ENCODE measurements around the gene CARD18. TPM values are rescaled to one million over a fixed set of nuclear protein-coding genes. Genes with fewer than 3 reads are reported as not detected.

Gene CARD18
- total RNA-seq, 1 experiment from 2014 or later = not detected

DNA sequence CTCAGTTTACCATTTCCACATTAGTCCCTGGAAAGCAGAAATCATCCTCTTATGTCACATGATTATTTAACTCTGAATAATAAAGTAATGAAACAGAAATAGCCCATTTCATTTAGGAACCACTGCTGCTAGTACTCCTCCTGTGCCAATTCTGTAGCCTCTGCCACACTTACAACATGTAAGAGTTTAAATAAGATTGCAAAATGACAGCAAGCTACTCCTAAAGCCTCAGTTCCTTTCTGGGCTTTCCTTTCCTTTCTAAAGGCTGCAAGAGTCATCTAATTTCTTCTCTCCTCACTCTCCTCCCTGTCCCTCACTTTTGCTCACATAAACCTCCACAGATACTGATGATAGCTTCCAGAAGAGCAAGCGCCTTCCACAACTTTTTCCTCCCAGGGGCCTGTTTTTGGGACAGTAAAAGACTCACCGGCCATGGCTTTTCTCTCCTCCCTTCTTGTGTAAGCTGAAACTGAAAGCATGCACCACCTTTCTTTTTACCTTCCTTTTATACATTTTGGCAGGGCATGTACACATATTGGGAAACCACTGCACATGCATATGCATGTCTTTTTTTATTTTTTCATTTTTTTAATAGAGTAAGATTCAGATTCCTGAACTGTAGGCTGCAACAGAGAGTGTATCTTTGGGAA lies 38.5 kb downstream of the CARD18 start:
- Mint-ChIP-seq H3K4me3 (no peak overlapping the region), H3K36me3 (peaks cover 15% of the 10 kb centered on the region), H3K27me3 (ENCODE audit: low read depth) (no peaks in the 10 kb centered on the region), H3K27ac (no peak overlapping the region), H3K4me1 (peaks cover 27% of the 10 kb centered on the region), H3K9me3 (peaks cover 22% of the 10 kb centered on the region)
- ATAC-seq (no peak), DNase-seq (ENCODE audit: low spot score) (no peak)
- TF ChIP-seq JUN (CRISPR knock-in tag; IDR thresholded peaks at IDR 0.05) = no peak
- TF ChIP-seq NFYB (CRISPR knock-in tag; conservative IDR thresholded peaks at IDR 0.05; ENCODE audit: low read depth) = no peak
- no peak for TF ChIP-seq HMGA2 (CRISPR knock-in tag; IDR thresholded peaks at IDR 0.05)
- TF ChIP-seq, protein P1, sequence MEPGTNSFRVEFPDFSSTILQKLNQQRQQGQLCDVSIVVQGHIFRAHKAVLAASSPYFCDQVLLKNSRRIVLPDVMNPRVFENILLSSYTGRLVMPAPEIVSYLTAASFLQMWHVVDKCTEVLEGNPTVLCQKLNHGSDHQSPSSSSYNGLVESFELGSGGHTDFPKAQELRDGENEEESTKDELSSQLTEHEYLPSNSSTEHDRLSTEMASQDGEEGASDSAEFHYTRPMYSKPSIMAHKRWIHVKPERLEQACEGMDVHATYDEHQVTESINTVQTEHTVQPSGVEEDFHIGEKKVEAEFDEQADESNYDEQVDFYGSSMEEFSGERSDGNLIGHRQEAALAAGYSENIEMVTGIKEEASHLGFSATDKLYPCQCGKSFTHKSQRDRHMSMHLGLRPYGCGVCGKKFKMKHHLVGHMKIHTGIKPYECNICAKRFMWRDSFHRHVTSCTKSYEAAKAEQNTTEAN (CRISPR knock-in tag; IDR thresholded peaks at IDR 0.05) = no peak
- TF ChIP-seq ZNF423 (CRISPR knock-in tag; IDR thresholded peaks at IDR 0.05) = no peak
- TF ChIP-seq, protein P2, sequence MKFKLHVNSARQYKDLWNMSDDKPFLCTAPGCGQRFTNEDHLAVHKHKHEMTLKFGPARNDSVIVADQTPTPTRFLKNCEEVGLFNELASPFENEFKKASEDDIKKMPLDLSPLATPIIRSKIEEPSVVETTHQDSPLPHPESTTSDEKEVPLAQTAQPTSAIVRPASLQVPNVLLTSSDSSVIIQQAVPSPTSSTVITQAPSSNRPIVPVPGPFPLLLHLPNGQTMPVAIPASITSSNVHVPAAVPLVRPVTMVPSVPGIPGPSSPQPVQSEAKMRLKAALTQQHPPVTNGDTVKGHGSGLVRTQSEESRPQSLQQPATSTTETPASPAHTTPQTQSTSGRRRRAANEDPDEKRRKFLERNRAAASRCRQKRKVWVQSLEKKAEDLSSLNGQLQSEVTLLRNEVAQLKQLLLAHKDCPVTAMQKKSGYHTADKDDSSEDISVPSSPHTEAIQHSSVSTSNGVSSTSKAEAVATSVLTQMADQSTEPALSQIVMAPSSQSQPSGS (CRISPR knock-in tag; IDR thresholded peaks at IDR 0.05; ENCODE audit: borderline replicate concordance, low read depth) = no peak
- no peak for TF ChIP-seq FOXP1 (CRISPR knock-in tag; IDR thresholded peaks at IDR 0.05; ENCODE audit: borderline replicate concordance)
- no peak for TF ChIP-seq ETV6 (CRISPR knock-in tag; IDR thresholded peaks at IDR 0.05)
- TF ChIP-seq, protein P3, sequence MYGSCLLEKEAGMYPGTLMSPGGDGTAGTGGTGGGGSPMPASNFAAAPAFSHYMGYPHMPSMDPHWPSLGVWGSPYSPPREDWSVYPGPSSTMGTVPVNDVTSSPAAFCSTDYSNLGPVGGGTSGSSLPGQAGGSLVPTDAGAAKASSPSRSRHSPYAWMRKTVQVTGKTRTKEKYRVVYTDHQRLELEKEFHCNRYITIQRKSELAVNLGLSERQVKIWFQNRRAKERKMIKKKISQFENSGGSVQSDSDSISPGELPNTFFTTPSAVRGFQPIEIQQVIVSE (CRISPR knock-in tag; IDR thresholded peaks at IDR 0.05; ENCODE audit: borderline replicate concordance) = no peak
- no peak for TF ChIP-seq JAZF1 (CRISPR knock-in tag; IDR thresholded peaks at IDR 0.05)
- TF ChIP-seq OVOL2 (CRISPR knock-in tag; IDR thresholded peaks at IDR 0.05; ENCODE audit: borderline replicate concordance) = no peak
- TF ChIP-seq SOX15 (CRISPR knock-in tag; IDR thresholded peaks at IDR 0.05) = no peak
- TF ChIP-seq NR2C2 (CRISPR knock-in tag; IDR thresholded peaks at IDR 0.05) = no peak
- CTCF ChIA-PET = no interaction called here
- POLR2A ChIA-PET = no interaction called here

DNA sequence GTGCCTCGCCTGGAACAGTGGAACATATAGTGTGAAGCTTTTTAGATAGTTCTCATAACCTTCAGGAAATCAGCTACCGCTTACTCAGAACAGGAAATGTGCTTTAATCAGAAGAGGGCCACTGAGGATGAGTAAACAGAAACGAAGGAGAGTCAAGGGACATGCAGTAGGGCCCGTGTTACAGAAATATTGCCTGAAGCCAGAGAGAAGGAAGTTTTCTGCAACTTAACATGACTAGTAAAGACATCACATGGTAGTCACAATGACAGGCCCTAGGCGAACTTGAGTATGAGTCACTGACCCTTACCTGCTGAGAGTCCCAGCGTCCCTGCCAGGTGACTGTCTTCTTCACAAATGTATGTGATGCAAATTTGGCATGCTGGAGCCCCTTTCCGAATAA lies 39.4 kb downstream of the CARD18 start:
- POLR2A ChIA-PET = no interaction called here
- H3K27ac Mint-ChIP-seq = no peak overlapping the region
- H3K27me3 Mint-ChIP-seq (ENCODE audit: low read depth) = no peaks in the 10 kb centered on the region
- peaks cover 27% of the 10 kb centered on the region for H3K4me1 Mint-ChIP-seq
- no peak overlapping the region for H3K4me3 Mint-ChIP-seq
- peaks cover 8% of the 10 kb centered on the region for H3K36me3 Mint-ChIP-seq
- CTCF ChIA-PET = no interaction called here
- H3K9me3 Mint-ChIP-seq = peaks cover 14% of the 10 kb centered on the region
- DNase-seq (ENCODE audit: low spot score) (no peak), ATAC-seq (no peak)
- TF ChIP-seq SMAD3 (CRISPR knock-in tag; IDR thresholded peaks at IDR 0.05; ENCODE audit: borderline replicate concordance) (no peak), TCF7 (CRISPR knock-in tag; IDR thresholded peaks at IDR 0.05; ENCODE audit: low read depth) (no peak), ZNF121 (CRISPR knock-in tag; IDR thresholded peaks at IDR 0.05) (no peak), ZNF416 (CRISPR knock-in tag; IDR thresholded peaks at IDR 0.05) (no peak), JUN (CRISPR knock-in tag; IDR thresholded peaks at IDR 0.05) (no peak), GABPB1 (CRISPR knock-in tag; IDR thresholded peaks at IDR 0.05) (no peak)
- TF ChIP-seq, protein P4, sequence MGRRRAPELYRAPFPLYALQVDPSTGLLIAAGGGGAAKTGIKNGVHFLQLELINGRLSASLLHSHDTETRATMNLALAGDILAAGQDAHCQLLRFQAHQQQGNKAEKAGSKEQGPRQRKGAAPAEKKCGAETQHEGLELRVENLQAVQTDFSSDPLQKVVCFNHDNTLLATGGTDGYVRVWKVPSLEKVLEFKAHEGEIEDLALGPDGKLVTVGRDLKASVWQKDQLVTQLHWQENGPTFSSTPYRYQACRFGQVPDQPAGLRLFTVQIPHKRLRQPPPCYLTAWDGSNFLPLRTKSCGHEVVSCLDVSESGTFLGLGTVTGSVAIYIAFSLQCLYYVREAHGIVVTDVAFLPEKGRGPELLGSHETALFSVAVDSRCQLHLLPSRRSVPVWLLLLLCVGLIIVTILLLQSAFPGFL (CRISPR knock-in tag; IDR thresholded peaks at IDR 0.05; ENCODE audit: borderline replicate concordance) = no peak
- TF ChIP-seq, protein P5, sequence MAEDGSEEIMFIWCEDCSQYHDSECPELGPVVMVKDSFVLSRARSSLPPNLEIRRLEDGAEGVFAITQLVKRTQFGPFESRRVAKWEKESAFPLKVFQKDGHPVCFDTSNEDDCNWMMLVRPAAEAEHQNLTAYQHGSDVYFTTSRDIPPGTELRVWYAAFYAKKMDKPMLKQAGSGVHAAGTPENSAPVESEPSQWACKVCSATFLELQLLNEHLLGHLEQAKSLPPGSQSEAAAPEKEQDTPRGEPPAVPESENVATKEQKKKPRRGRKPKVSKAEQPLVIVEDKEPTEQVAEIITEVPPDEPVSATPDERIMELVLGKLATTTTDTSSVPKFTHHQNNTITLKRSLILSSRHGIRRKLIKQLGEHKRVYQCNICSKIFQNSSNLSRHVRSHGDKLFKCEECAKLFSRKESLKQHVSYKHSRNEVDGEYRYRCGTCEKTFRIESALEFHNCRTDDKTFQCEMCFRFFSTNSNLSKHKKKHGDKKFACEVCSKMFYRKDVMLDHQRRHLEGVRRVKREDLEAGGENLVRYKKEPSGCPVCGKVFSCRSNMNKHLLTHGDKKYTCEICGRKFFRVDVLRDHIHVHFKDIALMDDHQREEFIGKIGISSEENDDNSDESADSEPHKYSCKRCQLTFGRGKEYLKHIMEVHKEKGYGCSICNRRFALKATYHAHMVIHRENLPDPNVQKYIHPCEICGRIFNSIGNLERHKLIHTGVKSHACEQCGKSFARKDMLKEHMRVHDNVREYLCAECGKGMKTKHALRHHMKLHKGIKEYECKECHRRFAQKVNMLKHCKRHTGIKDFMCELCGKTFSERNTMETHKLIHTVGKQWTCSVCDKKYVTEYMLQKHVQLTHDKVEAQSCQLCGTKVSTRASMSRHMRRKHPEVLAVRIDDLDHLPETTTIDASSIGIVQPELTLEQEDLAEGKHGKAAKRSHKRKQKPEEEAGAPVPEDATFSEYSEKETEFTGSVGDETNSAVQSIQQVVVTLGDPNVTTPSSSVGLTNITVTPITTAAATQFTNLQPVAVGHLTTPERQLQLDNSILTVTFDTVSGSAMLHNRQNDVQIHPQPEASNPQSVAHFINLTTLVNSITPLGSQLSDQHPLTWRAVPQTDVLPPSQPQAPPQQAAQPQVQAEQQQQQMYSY (CRISPR knock-in tag; IDR thresholded peaks at IDR 0.05) = no peak
- TF ChIP-seq, protein P6, sequence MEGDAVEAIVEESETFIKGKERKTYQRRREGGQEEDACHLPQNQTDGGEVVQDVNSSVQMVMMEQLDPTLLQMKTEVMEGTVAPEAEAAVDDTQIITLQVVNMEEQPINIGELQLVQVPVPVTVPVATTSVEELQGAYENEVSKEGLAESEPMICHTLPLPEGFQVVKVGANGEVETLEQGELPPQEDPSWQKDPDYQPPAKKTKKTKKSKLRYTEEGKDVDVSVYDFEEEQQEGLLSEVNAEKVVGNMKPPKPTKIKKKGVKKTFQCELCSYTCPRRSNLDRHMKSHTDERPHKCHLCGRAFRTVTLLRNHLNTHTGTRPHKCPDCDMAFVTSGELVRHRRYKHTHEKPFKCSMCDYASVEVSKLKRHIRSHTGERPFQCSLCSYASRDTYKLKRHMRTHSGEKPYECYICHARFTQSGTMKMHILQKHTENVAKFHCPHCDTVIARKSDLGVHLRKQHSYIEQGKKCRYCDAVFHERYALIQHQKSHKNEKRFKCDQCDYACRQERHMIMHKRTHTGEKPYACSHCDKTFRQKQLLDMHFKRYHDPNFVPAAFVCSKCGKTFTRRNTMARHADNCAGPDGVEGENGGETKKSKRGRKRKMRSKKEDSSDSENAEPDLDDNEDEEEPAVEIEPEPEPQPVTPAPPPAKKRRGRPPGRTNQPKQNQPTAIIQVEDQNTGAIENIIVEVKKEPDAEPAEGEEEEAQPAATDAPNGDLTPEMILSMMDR (IDR thresholded peaks at IDR 0.05) = no peak

Measured in WTC11 (cell line).